ENCODE results near the gene FNDC10. TPM values are rescaled to one million over a fixed set of nuclear protein-coding genes. Genes with fewer than 3 reads are reported as not detected.

FNDC10 gene
- total RNA-seq, 1 experiment from 2014 or later = 15.2 TPM

DNA sequence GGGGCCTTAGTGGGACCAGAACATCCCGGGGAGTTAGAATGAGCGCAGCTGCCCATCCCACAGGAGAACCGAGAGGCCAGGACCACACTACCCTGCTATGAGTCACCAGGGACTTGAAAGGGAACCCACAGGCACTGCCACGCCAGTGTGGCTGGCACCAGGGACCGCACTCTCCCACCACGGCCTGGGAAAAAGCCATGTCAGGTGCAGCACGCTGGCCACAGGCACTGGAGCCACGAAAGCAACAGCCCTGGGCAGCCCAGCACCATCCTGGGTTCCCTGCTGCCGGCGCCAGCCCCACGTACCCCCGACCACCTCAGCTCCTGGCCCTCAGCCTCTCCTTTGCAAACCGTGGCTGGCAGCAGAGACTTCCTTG lies 45.4 kb downstream of the FNDC10 start:
- no peak overlapping the region for H4K91ac ChIP-seq (ENCODE audit: insufficient read length, low read depth, low read length)
- TF ChIP-seq, protein P1, sequence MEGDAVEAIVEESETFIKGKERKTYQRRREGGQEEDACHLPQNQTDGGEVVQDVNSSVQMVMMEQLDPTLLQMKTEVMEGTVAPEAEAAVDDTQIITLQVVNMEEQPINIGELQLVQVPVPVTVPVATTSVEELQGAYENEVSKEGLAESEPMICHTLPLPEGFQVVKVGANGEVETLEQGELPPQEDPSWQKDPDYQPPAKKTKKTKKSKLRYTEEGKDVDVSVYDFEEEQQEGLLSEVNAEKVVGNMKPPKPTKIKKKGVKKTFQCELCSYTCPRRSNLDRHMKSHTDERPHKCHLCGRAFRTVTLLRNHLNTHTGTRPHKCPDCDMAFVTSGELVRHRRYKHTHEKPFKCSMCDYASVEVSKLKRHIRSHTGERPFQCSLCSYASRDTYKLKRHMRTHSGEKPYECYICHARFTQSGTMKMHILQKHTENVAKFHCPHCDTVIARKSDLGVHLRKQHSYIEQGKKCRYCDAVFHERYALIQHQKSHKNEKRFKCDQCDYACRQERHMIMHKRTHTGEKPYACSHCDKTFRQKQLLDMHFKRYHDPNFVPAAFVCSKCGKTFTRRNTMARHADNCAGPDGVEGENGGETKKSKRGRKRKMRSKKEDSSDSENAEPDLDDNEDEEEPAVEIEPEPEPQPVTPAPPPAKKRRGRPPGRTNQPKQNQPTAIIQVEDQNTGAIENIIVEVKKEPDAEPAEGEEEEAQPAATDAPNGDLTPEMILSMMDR (conservative IDR thresholded peaks at IDR 0.05) = no peak
- no peak overlapping the region for H2BK12ac ChIP-seq (ENCODE audit: insufficient read length, low read depth, low read length)
- no peak overlapping the region for H2BK5ac ChIP-seq (ENCODE audit: insufficient read length, low read length)
- H3K56ac ChIP-seq (ENCODE audit: insufficient read length, low read depth, low read length) = no peak overlapping the region
- no peak overlapping the region for H2AK5ac ChIP-seq (ENCODE audit: insufficient read length, low read length)
- H3K4me1 ChIP-seq (ENCODE audit: insufficient read depth, low read length) = no peaks in the 10 kb centered on the region
- Mint-ChIP-seq H3K27me3 (ENCODE audit: low read depth) (no peaks in the 10 kb centered on the region; the same call in 1 of the 2 replicates), H3K4me3 (no peak overlapping the region), H3K36me3 (ENCODE audit: insufficient read depth in 1 of 3, low read depth in 3 of 3) (peaks cover 0 to 7% (median 6%) of the 10 kb centered on the region in 3 experiments; a peak in 4 of 7 replicates), H3K27ac (no peak overlapping the region), H3K4me1 (no peaks in the 10 kb centered on the region), H3K9me3 (no peaks in the 10 kb centered on the region)
- H3K14ac ChIP-seq (ENCODE audit: insufficient read depth, low read length) = no peak overlapping the region; the same call in 1 of the 2 replicates
- DNase-seq = no peak
- no peak overlapping the region for H2AFZ ChIP-seq (ENCODE audit: low read length)
- no peak overlapping the region for H3K23ac ChIP-seq (ENCODE audit: insufficient read length, low read depth, low read length)
- no peak overlapping the region for H2BK120ac ChIP-seq (ENCODE audit: low read depth, low read length, poor library complexity, severe bottlenecking)
- H3K4me2 ChIP-seq (ENCODE audit: insufficient read depth, insufficient read length, low read length) = no peak overlapping the region
- no peak overlapping the region for H3K27ac ChIP-seq (ENCODE audit: insufficient read length, low read depth, low read length)
- no peak overlapping the region for H4K5ac ChIP-seq (ENCODE audit: insufficient read length, low read depth, low read length)
- H3T11ph ChIP-seq (ENCODE audit: low read length) = no peak overlapping the region
- H3K23me2 ChIP-seq (ENCODE audit: insufficient read length, low read depth, low read length, poor library complexity, severe bottlenecking) = no peaks in the 10 kb centered on the region
- no CpG with 5 or more reads among the region's 13 CpGs for WGBS (ENCODE audit: extremely low coverage, insufficient read length, low lambda C conversion rate)
- H2BK20ac ChIP-seq (ENCODE audit: low read depth, low read length, poor library complexity, severe bottlenecking) = no peak overlapping the region
- H3K9ac ChIP-seq (ENCODE audit: extremely low read depth, insufficient read length, low read length) = no peak overlapping the region
- no peaks in the 10 kb centered on the region for H3K9me3 ChIP-seq (ENCODE audit: control insufficient read depth, low read depth, low read length)
- no peaks in the 10 kb centered on the region for H3K27me3 ChIP-seq (ENCODE audit: insufficient read depth, low read length)
- H3K18ac ChIP-seq (ENCODE audit: insufficient read length, low read depth, low read length) = no peak overlapping the region
- no peaks in the 10 kb centered on the region for H4K20me1 ChIP-seq (ENCODE audit: control insufficient read depth, insufficient read depth, insufficient read length)
- H3K4ac ChIP-seq (ENCODE audit: low read depth, low read length) = no peak overlapping the region
- H3K79me1 ChIP-seq (ENCODE audit: insufficient read depth, low read depth, low read length, poor library complexity, severe bottlenecking) = no peaks in the 10 kb centered on the region
- H3K79me2 ChIP-seq (ENCODE audit: insufficient read depth, low read length) = no peaks in the 10 kb centered on the region
- H4K8ac ChIP-seq (replicated peaks; ENCODE audit: insufficient read length, low read depth, low read length) = no peak overlapping the region
- no peak overlapping the region for H2BK15ac ChIP-seq (ENCODE audit: low read depth, low read length)
